HG03060 (cell line): ENCODE data around the gene FIGNL2.
"Not testable (repeated sequence)": the region's sequence is repeated elsewhere in the genome, so short reads cannot be mapped to it uniquely, and the experiment has no call there.

Source experiments
- ATAC-seq: cut with Tn5 transposase; IDR thresholded peaks from one replicate; pipeline ENCODE4 v1.9.1; 2021; ENCODE audit warnings: low read depth, moderate number of reproducible peaks; ENCODE audit not compliant: unreplicated experiment

Gene FIGNL2

DNA sequence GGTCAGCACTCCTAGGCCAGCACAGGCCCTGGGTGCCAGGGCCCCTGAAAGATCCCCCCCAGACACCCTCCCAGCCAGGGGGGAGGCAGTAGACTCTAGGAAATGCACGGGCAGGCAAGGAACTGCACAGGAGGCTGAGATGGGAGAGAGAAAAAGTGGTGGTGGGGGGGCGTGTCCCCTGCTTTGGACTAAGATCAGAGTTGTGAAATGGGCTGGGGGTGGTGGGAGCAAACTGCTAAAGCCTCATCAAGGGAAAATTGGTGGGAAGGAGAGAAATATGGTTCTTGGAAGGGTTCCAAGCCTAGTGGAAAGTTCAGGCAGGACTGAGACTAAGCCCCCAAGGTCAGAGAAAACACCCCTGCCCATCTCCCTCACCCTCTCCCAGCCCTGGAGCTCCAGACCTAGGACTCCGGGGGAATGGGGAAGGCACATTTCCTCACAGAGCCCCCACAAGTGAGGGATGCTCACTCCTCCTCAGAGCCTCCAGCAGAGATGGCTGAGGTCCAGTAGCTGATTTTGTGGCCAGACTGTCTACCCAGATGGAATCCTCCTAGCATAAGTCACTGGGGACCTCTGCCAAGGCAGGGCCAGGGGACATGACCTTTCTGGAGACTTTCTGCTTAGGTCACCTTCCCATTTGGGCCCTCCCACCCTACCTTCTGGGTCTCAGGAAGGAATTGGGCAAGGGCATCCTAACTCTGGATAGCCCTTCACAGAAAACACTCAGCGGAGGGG is 29.8 kb downstream of the FIGNL2 start:
- ATAC-seq: no peak

DNA sequence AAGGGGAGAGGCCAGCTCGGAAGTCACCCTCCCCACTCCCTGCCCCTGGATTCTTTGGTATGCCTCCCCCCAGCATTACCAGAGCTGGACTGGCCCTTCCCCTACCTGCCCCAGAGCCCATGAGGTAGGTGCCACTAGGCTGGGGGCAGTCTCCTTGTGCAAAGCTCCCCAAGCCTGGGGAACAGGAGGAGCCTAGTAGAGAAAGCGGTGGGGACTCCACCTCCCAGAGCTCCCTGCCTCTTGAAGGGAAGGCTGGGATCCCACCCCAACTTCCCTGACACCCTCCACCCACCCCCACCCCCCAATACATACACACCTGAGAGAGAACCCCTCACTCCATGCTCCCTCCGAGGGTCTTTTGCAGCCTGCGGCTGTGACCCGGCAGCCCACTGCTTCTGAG is 30.4 kb downstream of the FIGNL2 start:
- ATAC-seq: no peak

DNA sequence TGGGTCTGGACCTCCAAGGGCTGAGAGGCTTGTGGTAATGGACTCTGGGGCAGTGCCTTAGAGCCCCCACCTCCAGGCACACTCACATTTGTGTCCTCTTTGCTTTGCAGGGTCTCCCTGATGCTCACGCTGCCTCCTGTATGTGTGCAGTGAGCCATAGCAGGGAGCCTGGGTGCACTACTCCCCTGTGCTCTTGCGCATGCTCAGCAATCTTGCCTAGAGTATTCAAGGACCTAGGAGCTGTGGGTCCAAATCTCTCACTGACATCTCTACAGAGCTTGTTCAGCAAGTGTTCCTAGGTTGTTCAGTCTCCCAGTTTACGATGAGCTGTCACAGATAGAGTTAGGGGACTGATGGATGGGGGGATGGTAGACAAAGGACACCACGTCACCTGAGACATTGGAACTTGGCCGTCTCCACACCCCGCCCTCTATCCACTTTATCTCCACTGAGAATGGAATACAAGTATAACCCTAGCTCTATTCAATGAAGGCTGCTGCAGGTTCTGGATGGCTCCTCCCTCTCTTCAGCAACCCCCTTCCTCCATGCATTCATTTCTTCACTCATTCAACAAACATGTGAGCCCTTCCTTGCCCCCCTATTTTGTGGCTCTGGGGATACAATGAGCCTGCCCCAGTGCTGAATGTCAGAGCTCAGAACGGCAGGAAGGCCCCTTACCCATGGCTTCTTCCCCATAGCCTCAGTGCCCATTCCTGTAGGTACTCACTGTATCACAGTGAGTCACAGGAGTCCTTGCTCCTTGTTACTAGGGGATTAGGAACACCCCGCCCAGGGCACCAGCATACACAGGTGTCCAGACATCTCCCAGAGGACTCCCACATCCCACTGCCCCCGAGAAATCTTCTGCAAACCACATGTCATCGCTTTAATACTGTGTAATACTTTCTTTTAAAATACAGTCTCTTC is 31.2 kb downstream of the FIGNL2 start:
- ATAC-seq: no peak

DNA sequence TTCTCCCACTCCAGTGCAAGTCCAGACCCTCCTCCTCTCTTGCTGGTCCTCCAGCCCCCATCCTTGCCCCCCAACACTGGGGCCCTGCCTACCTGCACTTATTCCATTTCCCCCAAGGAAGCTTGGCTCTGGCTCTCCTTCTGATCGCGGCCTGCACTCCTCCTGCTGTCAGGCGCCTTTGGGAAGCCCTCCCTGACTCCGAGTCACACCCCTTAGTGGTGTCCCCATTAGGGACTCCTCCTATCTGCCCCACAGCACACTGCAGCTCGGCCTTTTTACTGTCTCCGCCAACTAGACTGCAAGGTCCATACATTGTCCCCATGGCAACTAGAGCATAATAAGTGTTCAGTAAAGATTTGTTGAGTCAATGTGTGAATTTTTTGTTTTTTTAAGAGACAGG is 32.9 kb downstream of the FIGNL2 start:
- no peak for ATAC-seq

DNA sequence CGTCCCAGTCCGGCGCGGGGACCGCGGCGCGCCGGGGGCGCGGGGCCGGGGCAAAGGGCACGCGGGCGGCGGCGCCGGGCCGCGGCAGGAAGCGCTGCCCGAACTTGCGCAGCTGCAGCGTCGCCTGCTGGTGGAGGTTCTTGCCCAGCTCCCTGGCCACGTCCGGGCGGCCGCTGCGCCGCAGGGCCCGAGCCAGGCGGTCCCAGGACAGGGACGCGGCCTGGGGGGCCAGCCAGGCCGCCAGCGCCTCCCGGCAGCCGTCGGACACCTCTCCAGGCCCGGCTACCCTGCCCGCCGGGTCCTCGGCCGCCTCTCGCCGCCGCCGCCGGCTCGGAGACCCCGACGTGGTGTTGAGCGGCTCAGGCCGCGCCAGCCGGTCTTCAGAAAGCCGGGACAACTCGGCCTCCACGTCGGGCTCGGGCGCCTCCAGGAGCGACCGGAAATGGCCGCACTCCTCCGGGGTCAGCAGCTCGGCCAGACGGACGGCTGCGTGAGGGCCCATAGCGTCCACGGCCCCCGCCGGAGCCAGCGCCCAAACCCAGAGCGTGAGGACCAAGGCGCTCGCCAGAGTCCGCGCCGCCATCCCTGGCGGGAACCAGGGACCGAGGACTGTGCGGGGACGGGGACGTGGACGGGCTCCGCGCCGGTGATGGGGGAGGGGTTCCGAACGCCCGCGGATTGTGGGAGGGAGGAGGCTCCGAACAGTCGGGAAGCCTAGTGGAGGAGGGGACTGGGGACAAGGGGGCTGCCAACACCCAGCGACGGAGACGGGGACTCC is 34.0 kb downstream of the FIGNL2 start:
- ATAC-seq: no peak

DNA sequence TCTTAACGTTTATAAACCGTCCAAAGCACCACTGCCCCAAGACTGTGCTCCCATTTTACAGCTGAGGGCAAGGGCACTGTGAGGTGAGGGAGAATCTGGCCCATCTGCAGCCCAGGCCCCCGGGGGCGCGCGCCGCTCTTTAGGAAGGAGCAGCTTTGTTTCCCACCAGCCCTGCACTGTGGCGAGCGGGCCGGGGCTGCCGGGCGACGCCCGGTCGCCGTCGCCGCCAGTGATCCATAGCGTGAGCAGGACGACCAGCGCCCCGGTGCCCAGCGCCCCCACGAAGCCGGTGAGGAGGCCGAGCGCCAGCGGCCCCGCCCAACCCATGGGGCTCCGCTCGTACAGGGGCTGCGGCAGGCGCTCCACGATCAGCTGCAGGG is 34.6 kb downstream of the FIGNL2 start:
- no peak for ATAC-seq

DNA sequence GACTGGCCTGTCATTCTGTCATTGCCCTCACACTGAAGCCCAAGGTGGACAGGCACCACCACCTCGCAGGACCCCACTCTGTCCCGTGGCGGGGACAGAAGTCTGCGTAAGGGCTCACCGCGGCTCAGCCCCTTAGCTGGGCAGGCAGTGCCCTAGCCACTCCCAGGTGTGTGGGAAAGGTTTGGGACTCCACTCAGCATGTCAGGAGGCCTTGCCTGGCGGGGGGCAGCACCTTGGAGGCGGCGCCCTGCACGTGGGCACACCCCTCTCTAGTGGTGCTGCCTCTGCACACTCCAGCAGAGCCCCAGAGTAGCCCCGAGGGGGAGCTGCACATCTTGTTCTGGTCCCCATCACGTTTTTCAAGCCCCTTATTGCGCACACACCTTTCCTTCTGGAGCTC is 35.6 kb downstream of the FIGNL2 start:
- no peak for ATAC-seq

DNA sequence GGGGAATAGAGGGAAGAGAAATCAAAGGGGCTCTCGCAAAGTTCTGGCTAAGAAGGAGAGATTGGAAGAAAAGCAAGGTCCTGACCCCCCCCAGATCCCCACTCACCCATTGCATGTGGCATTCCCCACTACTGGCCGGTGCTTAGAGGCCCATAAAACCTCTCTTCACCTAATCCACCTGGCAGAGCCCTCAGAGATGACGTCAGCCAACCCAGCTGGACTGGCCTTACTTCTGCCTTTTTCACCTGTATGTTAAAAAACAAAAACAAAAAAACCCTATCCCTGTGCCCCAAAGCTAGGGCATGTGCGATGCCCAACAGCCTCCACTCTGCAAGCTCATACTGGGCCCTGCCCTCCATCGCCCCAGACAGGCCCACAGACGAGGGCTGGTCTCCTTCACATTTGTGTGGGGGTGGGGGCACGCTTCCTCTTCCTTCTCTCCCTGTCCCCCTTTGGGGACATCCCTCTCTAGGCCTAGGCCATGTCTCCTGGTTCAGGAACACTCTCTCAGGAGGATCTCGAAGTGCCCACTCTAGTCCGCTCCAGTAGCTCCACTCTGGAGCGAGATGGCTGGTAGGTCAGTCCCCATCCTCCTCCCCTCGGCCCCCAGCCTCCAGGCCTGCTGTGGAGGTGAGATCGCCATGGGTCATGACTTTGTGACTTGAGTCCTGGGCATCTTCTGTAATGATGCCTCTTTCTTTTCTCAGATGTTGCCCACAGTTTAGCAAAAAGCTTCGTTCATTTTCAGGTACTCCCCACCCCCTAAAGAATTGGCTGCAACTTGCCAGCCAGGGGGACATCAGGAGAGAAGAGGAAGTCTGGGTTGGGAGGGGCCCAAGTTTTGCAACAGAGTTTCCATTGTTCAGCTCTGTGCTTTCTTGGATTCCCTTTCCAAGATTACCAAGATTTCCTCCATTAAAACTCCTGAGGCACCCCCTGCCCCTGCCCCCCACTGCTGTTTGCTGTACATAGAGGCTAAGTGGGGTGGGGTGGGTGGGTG is 37.0 kb downstream of the FIGNL2 start:
- ATAC-seq: no peak

DNA sequence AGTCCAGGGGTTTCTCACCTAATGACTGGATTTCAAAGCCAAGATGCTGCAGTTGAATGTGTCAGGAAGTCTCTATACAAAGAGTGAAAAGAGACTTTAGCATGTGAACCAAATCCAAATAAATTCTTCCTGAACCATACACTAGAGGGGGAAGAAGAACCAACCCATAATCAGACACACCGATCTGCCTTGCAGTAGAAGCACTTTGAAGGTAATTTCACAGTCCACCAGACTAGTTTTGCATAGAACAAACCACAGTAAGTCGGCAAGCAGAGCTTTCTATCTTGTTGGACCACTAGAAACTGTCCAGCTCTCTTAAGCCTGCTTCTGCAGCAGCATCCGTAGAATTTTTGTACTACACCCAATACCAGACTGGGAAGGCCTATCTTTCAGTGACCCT is 39.3 kb downstream of the FIGNL2 start:
- ATAC-seq: no peak

DNA sequence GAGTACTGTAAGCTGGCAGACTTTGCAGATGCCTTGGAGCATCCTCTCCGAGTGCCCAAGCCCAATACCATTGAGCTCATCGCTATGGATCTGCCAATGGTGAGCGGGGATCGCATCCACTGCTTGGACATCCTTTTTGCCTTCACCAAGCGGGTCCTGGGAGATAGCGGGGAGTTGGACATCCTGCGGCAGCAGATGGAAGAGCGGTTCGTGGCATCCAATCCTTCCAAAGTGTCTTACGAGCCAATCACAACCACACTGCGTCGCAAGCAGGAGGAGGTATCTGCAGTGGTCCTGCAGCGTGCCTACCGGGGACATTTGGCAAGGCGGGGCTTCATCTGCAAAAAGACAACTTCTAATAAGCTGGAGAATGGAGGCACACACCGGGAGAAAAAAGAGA is 41.6 kb downstream of the FIGNL2 start:
- ATAC-seq: no peak

DNA sequence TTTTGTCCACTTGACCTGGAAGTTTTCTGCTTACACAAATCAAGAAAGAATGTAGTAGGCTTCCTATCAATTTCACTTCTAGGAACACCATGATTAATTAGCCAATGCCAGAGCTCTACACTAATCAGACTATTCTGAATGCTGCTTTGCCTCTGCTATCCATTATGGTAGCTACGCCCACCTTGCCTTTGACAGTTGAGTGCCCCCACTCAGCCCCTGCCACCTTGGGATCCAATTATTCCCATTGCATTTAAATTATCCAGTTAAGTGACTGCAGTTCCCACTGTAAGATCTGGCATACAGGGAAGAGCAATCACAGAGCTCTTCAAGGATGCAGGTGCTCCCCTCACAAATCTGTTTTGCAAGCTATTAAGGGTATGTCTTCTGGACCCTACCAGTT is 47.5 kb downstream of the FIGNL2 start:
- ATAC-seq: no peak

DNA sequence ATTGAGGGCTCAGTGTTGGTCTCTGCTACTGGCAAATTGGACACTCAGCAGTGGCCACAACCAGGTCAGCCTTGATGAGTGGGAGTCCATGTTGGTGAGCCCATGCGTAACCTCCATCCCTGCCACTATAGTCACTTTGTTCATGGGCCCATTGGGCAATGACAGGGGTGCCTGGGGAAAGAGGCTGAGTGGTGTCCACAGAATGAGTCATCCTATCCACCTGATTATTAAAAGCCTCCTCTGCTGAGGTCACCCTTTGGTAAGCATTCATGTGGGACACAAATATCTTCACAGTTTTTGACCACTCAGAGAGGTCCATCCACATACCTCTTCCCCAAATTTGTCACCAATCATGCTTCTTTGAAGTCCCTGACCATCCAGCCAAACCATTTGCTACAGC is 50.0 kb downstream of the FIGNL2 start:
- no peak for ATAC-seq

DNA sequence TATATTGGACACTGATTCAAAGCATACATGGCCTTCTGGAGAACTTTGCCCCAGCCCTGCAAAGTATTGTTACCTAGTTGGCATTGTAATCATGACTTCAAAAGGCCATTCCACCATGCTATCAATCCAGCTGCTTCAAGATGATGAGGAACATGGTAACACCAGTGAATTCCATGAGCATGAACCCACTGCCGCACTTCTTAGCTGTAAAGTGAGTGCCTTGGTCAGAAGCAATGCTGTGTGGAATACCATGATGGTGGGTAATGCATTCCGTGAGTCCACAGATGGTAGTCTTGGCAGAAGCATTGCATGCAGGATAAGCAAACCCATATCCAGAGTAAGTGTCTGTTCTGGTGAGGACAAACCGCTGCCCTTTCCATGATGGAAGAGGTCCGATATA is 50.5 kb downstream of the FIGNL2 start:
- ATAC-seq: not testable (repeated sequence)

DNA sequence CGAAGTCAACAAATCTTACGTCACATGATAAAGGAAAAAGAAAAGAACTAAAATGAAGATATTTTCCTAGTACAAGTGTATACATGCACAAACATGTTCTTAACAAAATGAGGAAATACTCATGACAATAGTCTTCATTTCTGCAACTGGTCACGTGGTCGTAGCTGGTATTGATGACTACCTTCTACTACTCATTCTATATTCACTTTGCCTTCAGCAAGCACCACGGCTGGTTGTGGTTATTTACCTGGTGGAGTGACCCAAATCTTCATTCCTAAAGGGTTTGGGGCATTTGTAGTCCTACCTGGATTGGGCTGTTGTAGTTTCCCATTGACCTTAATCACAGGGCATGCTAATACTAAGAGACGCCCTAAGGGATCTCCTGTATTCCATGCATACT is 51.2 kb downstream of the FIGNL2 start:
- ATAC-seq: no peak

DNA sequence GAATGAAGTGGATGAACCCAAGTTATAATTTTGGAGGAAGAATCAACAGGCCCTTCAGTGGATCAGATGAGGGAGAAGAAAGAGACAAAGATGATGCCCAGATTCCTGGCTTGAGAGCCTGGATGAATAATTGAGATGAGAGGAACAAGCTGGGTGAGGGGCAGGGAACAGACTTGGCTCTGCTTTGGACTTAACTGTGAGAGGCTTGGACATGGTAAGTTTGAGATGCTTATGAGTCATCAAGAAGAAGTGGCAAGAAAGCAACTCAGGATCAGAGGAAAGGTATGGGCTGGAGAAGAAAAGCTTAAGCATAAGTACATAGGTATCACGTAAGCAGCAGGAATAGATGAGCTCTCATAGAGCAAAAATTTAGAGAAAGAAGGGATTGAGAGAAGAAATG is 55.3 kb downstream of the FIGNL2 start:
- no peak for ATAC-seq

DNA sequence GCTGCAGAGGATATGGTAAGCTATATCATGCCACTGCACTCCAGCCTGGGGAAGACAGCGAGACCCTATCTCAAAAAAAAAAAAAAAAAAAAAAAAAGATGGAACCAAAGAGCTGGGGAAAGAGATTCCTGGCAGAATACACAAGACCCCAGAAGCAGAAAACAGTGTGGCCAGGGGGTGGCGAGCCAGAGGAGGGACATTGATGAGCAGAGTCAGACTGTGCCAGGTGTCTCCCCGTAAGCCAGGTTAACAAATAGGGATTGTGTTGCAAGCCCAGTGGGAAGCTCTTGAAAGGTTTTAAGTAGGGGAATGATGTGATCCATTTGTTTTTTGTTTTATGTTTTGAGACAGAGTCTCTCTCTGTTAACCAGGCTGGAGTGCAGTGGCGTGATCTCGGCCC is 56.1 kb downstream of the FIGNL2 start:
- ATAC-seq: no peak

DNA sequence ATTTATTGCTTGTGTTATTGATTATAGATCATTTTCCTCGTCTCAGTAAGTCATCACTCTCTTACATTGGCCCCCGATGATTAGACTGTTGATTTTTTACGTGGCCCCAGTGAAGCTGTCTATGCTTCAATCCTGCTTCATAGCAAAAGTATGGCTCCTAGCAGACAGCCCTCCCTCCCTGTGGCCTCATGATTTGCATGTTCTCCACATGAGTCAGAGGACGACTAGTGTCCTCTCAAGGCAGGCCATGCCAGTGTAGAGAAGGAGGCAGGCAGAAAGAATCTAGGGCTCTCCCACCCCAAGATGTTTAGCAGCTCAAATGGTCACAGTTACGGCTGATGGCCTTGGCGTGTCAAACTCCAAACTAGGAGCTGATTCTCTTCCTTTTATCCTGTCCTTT is 59.6 kb downstream of the FIGNL2 start:
- ATAC-seq: no peak

DNA sequence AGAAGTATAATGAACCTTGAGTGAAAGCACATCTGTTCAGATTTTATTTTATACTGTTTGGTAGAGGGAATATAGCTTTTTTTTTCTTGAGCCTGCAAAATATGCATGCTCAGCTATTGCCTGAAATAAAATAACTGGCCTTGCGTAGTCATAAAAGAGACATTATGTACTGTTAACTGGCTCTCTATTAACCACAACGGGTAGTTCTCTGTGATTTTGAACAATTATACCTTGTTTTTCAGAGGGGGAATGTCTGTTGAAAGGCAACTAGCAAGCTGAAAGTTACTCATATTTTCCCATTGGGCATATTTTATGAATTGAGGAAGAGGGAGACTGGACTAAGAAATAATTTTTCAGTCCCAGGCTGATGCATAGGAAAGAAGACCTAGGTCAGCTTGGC is 62.6 kb downstream of the FIGNL2 start:
- no peak for ATAC-seq

DNA sequence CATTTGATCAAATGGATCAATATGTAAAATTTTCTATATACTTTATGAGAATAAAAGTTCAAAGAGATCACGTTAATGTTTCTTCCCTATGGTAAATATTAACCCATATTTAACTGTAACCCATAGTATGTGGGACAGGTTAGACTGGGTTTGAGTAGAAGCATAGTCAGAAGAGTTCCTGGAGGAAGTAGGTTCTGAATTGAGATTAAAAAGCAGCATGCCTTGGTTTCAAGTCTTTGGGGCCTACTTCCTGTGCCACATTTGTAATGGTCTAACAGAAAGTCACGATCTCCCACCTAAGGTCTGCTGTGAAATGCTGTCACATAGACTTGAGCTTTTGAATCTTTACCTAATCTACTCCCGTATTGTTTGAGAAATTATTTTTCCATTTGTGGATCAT is 63.8 kb downstream of the FIGNL2 start:
- ATAC-seq: no peak

DNA sequence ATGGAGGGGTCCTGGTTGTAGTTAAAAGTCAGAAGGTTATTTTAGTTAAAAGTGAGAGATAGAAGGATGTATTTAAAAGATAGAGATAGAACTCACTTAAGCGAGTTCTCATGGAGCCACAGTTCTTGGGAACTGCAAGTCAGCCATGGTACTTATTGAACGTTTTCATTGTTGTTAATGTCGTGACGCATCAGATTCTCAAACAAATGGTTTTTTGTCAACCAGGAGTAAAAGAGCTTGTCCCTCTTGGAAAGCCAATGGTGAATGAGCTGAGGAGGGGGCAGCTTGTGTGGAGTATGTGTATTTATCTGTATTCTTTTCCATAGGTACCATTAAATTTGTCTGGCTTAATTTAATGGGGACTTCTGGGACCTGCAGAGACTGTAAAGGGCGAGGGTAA is 68.6 kb downstream of the FIGNL2 start:
- no peak for ATAC-seq
